Type B pancreatic cell (in vitro differentiated cells): ENCODE measurements around the gene LRRC8D. TPM values are rescaled to one million over a fixed set of nuclear protein-coding genes. Genes with fewer than 3 reads are reported as not detected.

Experiments
- DNase-seq: peaks from one replicate; pipeline ENCODE4 v3.0.0; 2021; ENCODE audit warnings: mixed read lengths; ENCODE audit not compliant: unreplicated experiment; ENCODE audit errors: extremely low spot score
- H3K27ac Mint-ChIP-seq: 2 replicates; pipeline ENCODE4 v1.8.0; 2021; ENCODE audit warnings: mild to moderate bottlenecking, mixed read lengths
- H3K27me3 Mint-ChIP-seq: 2 replicates; pipeline ENCODE4 v1.8.0; 2021; ENCODE audit warnings: mixed read lengths
- H3K36me3 Mint-ChIP-seq: 2 replicates; pipeline ENCODE4 v1.8.0; 2021; ENCODE audit warnings: mixed read lengths
- H3K4me1 Mint-ChIP-seq: one replicate; pipeline ENCODE4 v1.8.0; 2021; ENCODE audit warnings: mixed read lengths; ENCODE audit not compliant: unreplicated experiment
- H3K4me3 Mint-ChIP-seq: 2 replicates; pipeline ENCODE4 v1.8.0; 2021; ENCODE audit warnings: mild to moderate bottlenecking, mixed read lengths
- H3K9me3 Mint-ChIP-seq: 2 replicates; pipeline ENCODE4 v1.8.0; 2021; ENCODE audit warnings: mixed read lengths
- total RNA-seq: library from RNA; stranded (reverse); gene quantifications from 2 replicates; pipeline ENCODE4 v1.2.1, GENCODE V29; 2021; ENCODE audit warnings: low replicate concordance
- TF ChIP-seq, protein P1 (sequence below): fragments of 200-600 bp; sonication (generic); conservative IDR thresholded peaks from 2 replicates; pipeline ENCODE4 v1.5.0; 2021; ENCODE audit warnings: antibody characterized with exemption, mild to moderate bottlenecking

The LRRC8D gene
- total RNA-seq, 1 donor from 2014 or later: 31.1 TPM

DNA sequence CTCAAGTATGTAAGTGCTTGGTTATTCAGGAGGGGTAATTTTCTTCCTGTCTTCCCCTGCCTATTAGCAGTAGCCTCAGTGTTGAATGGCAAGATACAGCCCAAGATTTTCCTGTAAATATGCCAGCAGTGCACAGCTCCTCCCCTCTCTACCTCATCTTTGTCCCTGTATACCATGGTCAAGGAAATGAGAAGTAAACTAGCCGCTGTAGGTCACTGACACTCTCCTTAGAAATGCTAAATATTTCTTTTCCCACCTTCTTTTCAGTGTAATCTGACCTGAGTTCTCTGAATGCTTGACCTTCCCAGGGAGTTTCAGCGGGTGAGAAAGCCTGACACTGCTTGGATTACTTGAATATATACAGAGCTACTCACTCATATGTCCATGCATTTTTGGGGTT, 89.9 kb downstream of the LRRC8D start:
- Mint-ChIP-seq H3K27ac (peak overlapping the region; percentile 48), H3K36me3 (no peaks in the 10 kb centered on the region), H3K9me3 (no peaks in the 10 kb centered on the region), H3K4me1 (peaks cover 52% of the 10 kb centered on the region), H3K4me3 (peak overlapping the region; percentile 2), H3K27me3 (no peaks in the 10 kb centered on the region)
- TF ChIP-seq, protein P1, sequence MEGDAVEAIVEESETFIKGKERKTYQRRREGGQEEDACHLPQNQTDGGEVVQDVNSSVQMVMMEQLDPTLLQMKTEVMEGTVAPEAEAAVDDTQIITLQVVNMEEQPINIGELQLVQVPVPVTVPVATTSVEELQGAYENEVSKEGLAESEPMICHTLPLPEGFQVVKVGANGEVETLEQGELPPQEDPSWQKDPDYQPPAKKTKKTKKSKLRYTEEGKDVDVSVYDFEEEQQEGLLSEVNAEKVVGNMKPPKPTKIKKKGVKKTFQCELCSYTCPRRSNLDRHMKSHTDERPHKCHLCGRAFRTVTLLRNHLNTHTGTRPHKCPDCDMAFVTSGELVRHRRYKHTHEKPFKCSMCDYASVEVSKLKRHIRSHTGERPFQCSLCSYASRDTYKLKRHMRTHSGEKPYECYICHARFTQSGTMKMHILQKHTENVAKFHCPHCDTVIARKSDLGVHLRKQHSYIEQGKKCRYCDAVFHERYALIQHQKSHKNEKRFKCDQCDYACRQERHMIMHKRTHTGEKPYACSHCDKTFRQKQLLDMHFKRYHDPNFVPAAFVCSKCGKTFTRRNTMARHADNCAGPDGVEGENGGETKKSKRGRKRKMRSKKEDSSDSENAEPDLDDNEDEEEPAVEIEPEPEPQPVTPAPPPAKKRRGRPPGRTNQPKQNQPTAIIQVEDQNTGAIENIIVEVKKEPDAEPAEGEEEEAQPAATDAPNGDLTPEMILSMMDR: no peak
- no peak for DNase-seq

DNA sequence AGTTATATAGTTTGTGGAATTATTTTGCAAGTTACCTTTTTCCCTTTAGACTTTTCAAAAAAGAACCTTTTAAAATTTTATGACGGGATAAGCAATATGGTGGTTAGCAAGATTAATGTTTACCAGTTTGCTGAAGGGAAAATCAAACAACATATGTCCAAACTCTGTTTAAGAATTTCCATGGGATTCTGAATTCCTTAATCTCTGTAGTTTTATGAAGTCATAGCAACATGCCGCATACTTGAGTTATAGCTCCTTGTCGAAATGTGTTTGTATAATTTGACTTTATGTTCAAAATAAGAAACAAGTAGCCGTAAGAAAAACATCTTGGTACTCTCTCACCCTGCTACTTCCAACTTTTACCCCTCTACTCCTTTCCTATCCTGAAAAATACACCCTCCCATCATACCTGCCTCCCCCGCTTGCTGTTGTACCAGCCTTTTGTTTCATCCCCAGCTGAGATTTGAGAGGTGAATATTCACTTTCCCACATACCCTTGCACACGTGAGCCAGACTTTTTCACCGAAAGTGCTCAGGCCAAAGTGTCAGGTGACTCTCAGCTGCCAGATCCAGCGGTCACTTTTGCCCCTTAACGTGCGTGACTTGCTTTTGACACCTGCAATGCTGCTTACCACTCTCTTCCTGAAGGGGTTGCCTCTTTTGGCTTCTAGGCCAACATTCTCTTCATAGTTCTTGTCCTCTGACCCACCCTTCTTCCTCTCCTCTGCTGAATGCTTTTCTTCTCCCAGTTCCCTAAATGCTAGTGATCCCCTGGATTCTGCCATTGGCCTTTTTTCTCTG, 90.6 kb downstream of the LRRC8D start:
- DNase-seq: no peak
- no peaks in the 10 kb centered on the region for H3K36me3 Mint-ChIP-seq
- TF ChIP-seq, protein P1: no peak
- no peaks in the 10 kb centered on the region for H3K9me3 Mint-ChIP-seq
- peak overlapping the region; percentile 44 for H3K27ac Mint-ChIP-seq
- no peaks in the 10 kb centered on the region for H3K27me3 Mint-ChIP-seq
- peak overlapping the region; percentile 4 for H3K4me3 Mint-ChIP-seq
- H3K4me1 Mint-ChIP-seq: peaks cover 49% of the 10 kb centered on the region

GRCh38 chr1:89912073-89912472, 91.2 kb downstream of the LRRC8D start:
- H3K9me3 Mint-ChIP-seq: no peaks in the 10 kb centered on the region
- DNase-seq: no peak
- TF ChIP-seq, protein P1: no peak
- H3K27me3 Mint-ChIP-seq: no peaks in the 10 kb centered on the region
- peak overlapping the region; percentile 44 for H3K27ac Mint-ChIP-seq
- H3K4me3 Mint-ChIP-seq: peak overlapping the region; percentile 4
- peaks cover 43% of the 10 kb centered on the region for H3K4me1 Mint-ChIP-seq
- H3K36me3 Mint-ChIP-seq: no peaks in the 10 kb centered on the region

- TF ChIP-seq, protein P1: no peak
- no peaks in the 10 kb centered on the region for H3K27me3 Mint-ChIP-seq
- no peak overlapping the region for H3K27ac Mint-ChIP-seq
- no peaks in the 10 kb centered on the region for H3K9me3 Mint-ChIP-seq
- DNase-seq: no peak
- peaks cover 2% of the 10 kb centered on the region for H3K36me3 Mint-ChIP-seq
- no peak overlapping the region for H3K4me3 Mint-ChIP-seq
- H3K4me1 Mint-ChIP-seq: peaks cover 35% of the 10 kb centered on the region
Measured at GRCh38 chr1:89913353-89914095, 92.7 kb downstream of the LRRC8D start.

DNA sequence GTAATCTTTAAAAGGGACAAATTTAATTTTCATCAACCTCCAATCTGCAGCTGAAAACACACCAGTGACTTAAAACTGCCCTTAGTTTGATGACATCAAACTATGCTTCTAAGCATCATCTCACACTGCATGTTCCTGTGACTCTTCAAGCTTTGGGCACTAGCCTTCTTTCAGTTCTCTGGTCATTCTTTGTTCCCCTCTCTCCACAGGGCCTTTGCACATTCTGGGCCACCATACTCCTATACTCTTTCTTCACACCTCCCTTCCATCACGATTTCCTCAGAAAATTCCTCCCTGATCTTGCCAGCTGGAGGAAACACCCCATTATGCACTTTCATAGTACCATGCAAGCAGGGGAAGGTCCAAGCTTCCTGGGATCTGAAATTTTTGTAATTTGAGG, 96.5 kb downstream of the LRRC8D start:
- Mint-ChIP-seq H3K36me3 (peaks cover 7% of the 10 kb centered on the region), H3K4me3 (no peak overlapping the region), H3K4me1 (peaks cover 20% of the 10 kb centered on the region), H3K27ac (no peak overlapping the region), H3K27me3 (no peaks in the 10 kb centered on the region), H3K9me3 (no peaks in the 10 kb centered on the region)
- no peak for DNase-seq
- TF ChIP-seq, protein P1: no peak
